Measurements from ENCODE around the gene DNAH10. TPM values are rescaled to one million over a fixed set of nuclear protein-coding genes. Genes with fewer than 3 reads are reported as not detected.

Gene DNAH10
- total RNA-seq, 1 experiment from 2014 or later, result 0.39 TPM

GRCh38 chr12:123948401-123948795 is 186.3 kb downstream of the DNAH10 start:
- DNase-seq (ENCODE audit: low read depth, low spot score) (no peak), ATAC-seq (no peak)
- H3K9me3 ChIP-seq (ENCODE audit: control insufficient read depth, insufficient read depth, low read depth, low read length), result no peaks in the 10 kb centered on the region
- H3K27me3 ChIP-seq (ENCODE audit: control insufficient read depth, insufficient read depth, low read length), result no peaks in the 10 kb centered on the region
- in situ Hi-C loops (cut with HindIII; ENCODE audit: low pct_unique_long_range_greater_than_20kb, low sequenced_read_pairs), result no loop called here
- H3K4me3 ChIP-seq (ENCODE audit: low read depth in 2 of 2, low read length in 2 of 2), result no peak overlapping the region
- intact Hi-C loops (cut with micrococcal nuclease; ENCODE audit: unreplicated experiment), result no loop called here
- BruUV-seq (replicated peaks), result no TSS peak
- no peaks in the 10 kb centered on the region; the same call in 1 of the 2 replicates for H3K4me1 ChIP-seq (ENCODE audit: control insufficient read depth, insufficient read depth, low read length)
- no peaks in the 10 kb centered on the region; the same call in 1 of the 2 replicates for H3K36me3 ChIP-seq (ENCODE audit: control insufficient read depth, insufficient read depth, low read length)
- POLR2A ChIA-PET, result no interaction called here
- TF ChIP-seq SIN3A (IDR thresholded peaks at IDR 0.05; ENCODE audit: borderline replicate concordance, insufficient read depth, low read depth, low read length) (no peak), REST (IDR thresholded peaks at IDR 0.05; ENCODE audit: insufficient read depth in 1 of 2, low read depth in 2 of 2, low read length in 1 of 2) (no peak), CTCF (IDR thresholded peaks at IDR 0.05) (no peak), POLR2AphosphoS5 (IDR thresholded peaks at IDR 0.05; ENCODE audit: low read depth, low read length) (no peak), TCF7L2 (IDR thresholded peaks at IDR 0.05; ENCODE audit: low read depth, low read length) (no peak)
- H3K27ac ChIP-seq (ENCODE audit: low read length), result no peak overlapping the region
- CTCF ChIA-PET, result no interaction called here

- no peaks in the 10 kb centered on the region; the same call in 1 of the 2 replicates for H3K36me3 ChIP-seq (ENCODE audit: control insufficient read depth, insufficient read depth, low read length)
- DNase-seq (ENCODE audit: low read depth, low spot score) (no peak), ATAC-seq (no peak)
- in situ Hi-C loops (cut with HindIII; ENCODE audit: low pct_unique_long_range_greater_than_20kb, low sequenced_read_pairs) (no loop called here), intact Hi-C loops (cut with micrococcal nuclease; ENCODE audit: unreplicated experiment) (no loop called here)
- ChIA-PET CTCF (no interaction called here), POLR2A (no interaction called here)
- H3K4me1 ChIP-seq (ENCODE audit: control insufficient read depth, insufficient read depth, low read length), result no peaks in the 10 kb centered on the region; the same call in 1 of the 2 replicates
- no peaks in the 10 kb centered on the region for H3K9me3 ChIP-seq (ENCODE audit: control insufficient read depth, insufficient read depth, low read depth, low read length)
- no peak overlapping the region for H3K27ac ChIP-seq (ENCODE audit: low read length)
- BruUV-seq (replicated peaks), result no TSS peak
- TF ChIP-seq POLR2AphosphoS5 (IDR thresholded peaks at IDR 0.05; ENCODE audit: low read depth, low read length) (no peak), CTCF (IDR thresholded peaks at IDR 0.05) (no peak), REST (IDR thresholded peaks at IDR 0.05; ENCODE audit: insufficient read depth in 1 of 2, low read depth in 2 of 2, low read length in 1 of 2) (no peak), TCF7L2 (IDR thresholded peaks at IDR 0.05; ENCODE audit: low read depth, low read length) (no peak), SIN3A (IDR thresholded peaks at IDR 0.05; ENCODE audit: borderline replicate concordance, insufficient read depth, low read depth, low read length) (no peak)
- H3K27me3 ChIP-seq (ENCODE audit: control insufficient read depth, insufficient read depth, low read length), result no peaks in the 10 kb centered on the region
- no peak overlapping the region for H3K4me3 ChIP-seq (ENCODE audit: low read depth in 2 of 2, low read length in 2 of 2)
These were observed 187.0 kb downstream of the DNAH10 start for GRCh38 chr12:123948796-123949769.
